Psoas muscle (tissue), 8 donors: Measurements from ENCODE around the gene SORBS1. TPM values are rescaled to one million over a fixed set of nuclear protein-coding genes. Genes with fewer than 3 reads are reported as not detected.

ENCODE experiments used
- ATAC-seq, 4 donors: fragments of 200-7000 bp; cut with Tn5 transposase; one replicate each; pipeline ENCODE4 v1.9.1; 2020; ENCODE audit warnings: moderate library complexity in 3 of 4, mild to moderate bottlenecking in 2 of 4
- DNase-seq, 2 donors: peaks; one replicate each; pipeline ENCODE4 v3.0.0-alpha.2; 2020
- H3K27ac ChIP-seq: fragments of 200-600 bp; one replicate; pipeline ENCODE4 v1.8.0; 2022
- H3K27me3 ChIP-seq, 3 donors: fragments of 200-600 bp in 1 of 3; one replicate each; pipeline versions ENCODE4 v1.6.1 to v1.8.0; 2013 to 2022; ENCODE audit warnings: low read length in 2 of 3, mild to moderate bottlenecking in 2 of 3, moderate library complexity in 1 of 3; ENCODE audit not compliant: insufficient read depth in 3 of 3
- H3K36me3 ChIP-seq, 2 donors: fragments of 200-600 bp in 1 of 2; one replicate each; pipeline versions ENCODE4 v1.6.1 to v1.8.0; 2013 to 2022; ENCODE audit warnings: low read depth in 1 of 2, mild to moderate bottlenecking in 1 of 2, moderate library complexity in 1 of 2; ENCODE audit not compliant: insufficient read depth in 1 of 2
- H3K4me1 ChIP-seq: fragments of 200-600 bp; one replicate; pipeline ENCODE4 v1.8.0; 2022
- H3K4me3 ChIP-seq: fragments of 200-600 bp; one replicate; pipeline ENCODE4 v1.8.0; 2022; ENCODE audit warnings: mild to moderate bottlenecking
- H3K9me3 ChIP-seq: fragments of 200-600 bp; one replicate; pipeline ENCODE4 v1.8.0; 2022
- WGBS, 3 donors: extraction: QIAGEN DNeasy Blood & Tissue Kit; methylation state at CpG; one replicate each; pipeline versions ENCODE4 v1.1.6 to v1.1.7; 2013; 5-methylcytosine and 5-hydroxymethylcytosine counted together
- intact Hi-C, 2 donors: fragments of 100-400 bp; cut with DNase I; formaldehyde crosslinking; loops; one replicate each; pipeline versions ENCODE4 v1.11.0 to v1.14.2; 2022
- polyA plus RNA-seq, 3 donors: library from polyadenylated mRNA; stranded (reverse); fragments of 200-250 nt; gene quantifications; one replicate each; pipeline ENCODE4 v1.2.3, GENCODE V29; 2013
- total RNA-seq, 4 donors: library from RNA; stranded (reverse); fragmentation: NEBNext Ultra II Directional in 2 of 4; extraction: Animal tissue kit (Norgen Biotek cat#: 25700) in 2 of 4; gene quantifications; one replicate each; pipeline versions ENCODE4 v1.2.1 to v1.2.4, GENCODE V29; 2021 to 2023
- TF ChIP-seq, protein P1 (sequence below): fragments of 200-600 bp; IDR thresholded peaks from one replicate; pipeline ENCODE4 v1.8.0; 2022; ENCODE audit warnings: antibody characterized with exemption
- donor health status: healthy with polysubstance abuse.
- donor health status: DM: no; HTN: no; CAD: no; lungs with moderate emphysema.
- donor health status: Bipolar disorder and iron deficiency.
- donor health status: healthy.
- donor health status: DM: yes; HTN: yes; CAD: no.
- donor health status: DM: no; HTN: no; CAD: no.
- donor health status: DM: no; HTN: no; CAD: no.
- donor health status: DM: yes; HTN: yes; CAD: no.

Gene SORBS1
- total and polyA plus RNA-seq, 7 donors, result 17.3 to 306 (median 145) TPM

DNA sequence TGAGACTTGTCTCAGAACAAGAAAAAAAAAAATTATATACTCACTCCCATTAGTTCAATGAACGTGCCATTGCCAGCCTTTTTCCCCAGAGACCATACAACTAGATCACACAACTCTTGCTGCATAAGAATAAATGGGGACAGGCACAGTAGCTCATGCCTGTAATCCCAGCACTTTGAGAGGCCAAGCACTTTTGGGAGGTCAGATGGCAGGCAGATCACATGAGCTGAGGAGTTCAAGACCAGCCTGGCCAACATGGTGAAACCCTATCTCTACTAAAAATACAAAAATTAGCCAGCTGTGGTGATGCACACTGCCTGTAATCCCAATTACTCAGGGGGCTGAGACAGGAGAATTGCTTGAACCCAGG lies 284.0 kb downstream of the SORBS1 start:
- peaks cover 80% of the 10 kb centered on the region for H3K4me1 ChIP-seq
- DNase-seq, result peak; percentile 50 to 78
- no peaks in the 10 kb centered on the region for H3K36me3 ChIP-seq
- no peaks in the 10 kb centered on the region for H3K9me3 ChIP-seq
- no peak overlapping the region for H3K4me3 ChIP-seq
- intact Hi-C loops, result no loop called here
- ATAC-seq, result peak; percentile 32 to 65 (median 54)
- TF ChIP-seq, protein P1, sequence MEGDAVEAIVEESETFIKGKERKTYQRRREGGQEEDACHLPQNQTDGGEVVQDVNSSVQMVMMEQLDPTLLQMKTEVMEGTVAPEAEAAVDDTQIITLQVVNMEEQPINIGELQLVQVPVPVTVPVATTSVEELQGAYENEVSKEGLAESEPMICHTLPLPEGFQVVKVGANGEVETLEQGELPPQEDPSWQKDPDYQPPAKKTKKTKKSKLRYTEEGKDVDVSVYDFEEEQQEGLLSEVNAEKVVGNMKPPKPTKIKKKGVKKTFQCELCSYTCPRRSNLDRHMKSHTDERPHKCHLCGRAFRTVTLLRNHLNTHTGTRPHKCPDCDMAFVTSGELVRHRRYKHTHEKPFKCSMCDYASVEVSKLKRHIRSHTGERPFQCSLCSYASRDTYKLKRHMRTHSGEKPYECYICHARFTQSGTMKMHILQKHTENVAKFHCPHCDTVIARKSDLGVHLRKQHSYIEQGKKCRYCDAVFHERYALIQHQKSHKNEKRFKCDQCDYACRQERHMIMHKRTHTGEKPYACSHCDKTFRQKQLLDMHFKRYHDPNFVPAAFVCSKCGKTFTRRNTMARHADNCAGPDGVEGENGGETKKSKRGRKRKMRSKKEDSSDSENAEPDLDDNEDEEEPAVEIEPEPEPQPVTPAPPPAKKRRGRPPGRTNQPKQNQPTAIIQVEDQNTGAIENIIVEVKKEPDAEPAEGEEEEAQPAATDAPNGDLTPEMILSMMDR, result no peak
- H3K27me3 ChIP-seq, result no peaks in the 10 kb centered on the region
- 15 to 25% (median 18%) methylated on average over 1 of the region's 1 CpG for WGBS, 3 donors
- peak overlapping the region; percentile 70 for H3K27ac ChIP-seq

DNA sequence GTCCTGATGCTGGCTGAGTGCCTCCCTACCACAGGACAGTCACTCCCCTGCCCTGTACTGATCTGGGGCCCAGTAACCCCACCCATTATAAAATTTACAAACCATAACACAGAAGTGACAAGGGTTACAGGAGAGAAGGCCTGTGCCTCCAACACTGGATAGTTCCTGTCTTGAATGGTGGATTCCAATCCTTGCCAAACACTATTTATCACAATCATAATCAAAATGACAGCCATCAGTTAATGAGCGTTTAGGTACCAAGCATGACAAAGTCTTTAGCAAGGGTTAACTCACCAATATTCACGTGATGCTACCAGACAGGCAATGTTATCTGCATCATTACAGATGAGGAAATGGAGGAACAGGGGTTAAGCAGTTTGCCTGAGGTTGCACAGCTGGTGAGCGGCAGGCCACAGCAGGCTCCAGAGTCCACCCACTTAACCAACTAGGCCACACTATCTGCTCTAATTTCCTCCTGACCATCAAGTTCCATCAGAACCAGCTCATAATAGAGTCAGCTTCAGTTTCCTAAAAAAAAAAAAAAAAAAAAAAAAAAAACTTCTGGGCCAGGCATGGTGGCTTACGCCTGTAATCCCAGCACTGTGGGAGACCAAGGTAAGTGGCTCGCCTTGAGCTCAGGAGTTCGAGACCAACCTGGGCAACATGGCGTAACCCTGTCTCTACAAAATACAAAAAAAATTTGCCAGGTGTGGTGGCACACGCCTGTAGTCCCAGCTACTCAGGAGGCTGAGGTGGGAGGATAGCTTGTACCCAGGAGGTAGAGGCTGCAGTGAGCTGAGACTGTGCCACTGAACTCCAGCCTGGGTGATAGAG lies 284.6 kb downstream of the SORBS1 start:
- ATAC-seq (peak; percentile 23 to 52 (median 38)), DNase-seq (no peak)
- Histone ChIP-seq H3K36me3 (no peaks in the 10 kb centered on the region), H3K27me3 (no peaks in the 10 kb centered on the region), H3K4me3 (peak overlapping the region; percentile 12), H3K27ac (peak overlapping the region; percentile 70), H3K4me1 (peaks cover 74% of the 10 kb centered on the region), H3K9me3 (no peaks in the 10 kb centered on the region)
- intact Hi-C loops, result no loop called here
- TF ChIP-seq, protein P1, result no peak
- 73 to 83% (median 80%) methylated on average over 8 of the region's 8 CpGs for WGBS, 3 donors

DNA sequence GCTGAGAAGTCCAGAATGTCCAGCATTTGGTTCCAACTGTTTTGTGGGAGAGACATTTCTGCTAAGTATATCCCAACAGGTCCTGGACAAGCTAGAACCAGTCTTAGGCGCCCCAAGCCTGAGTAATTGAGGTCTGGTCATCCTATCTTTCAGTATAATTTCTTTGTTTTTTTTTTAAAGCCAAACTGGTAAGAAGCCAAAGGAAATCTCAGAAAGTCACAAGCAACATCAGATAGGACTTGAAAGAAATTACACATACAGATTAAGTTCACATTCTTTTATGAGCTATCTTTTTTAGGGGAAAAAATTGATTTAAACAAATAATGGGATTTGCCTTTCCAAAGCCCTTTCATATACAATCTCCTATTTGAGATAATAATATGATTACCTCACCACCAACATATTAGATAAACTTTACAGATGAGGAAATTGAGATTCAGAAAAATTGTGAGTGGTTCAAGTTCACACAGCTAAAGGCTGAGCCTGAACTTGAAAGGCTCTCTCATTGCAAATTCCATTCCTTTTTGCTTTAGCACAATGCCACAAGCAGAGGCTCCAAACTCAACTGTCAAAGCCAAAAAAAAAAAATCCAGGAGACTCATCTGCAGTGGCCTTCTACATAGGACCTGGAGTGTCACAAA lies 285.3 kb downstream of the SORBS1 start:
- peaks cover 0 to 6% of the 10 kb centered on the region in 2 donors for H3K36me3 ChIP-seq
- DNase-seq, result no peak
- TF ChIP-seq, protein P1, result no peak
- peak overlapping the region; percentile 12 for H3K4me3 ChIP-seq
- H3K27me3 ChIP-seq, result no peaks in the 10 kb centered on the region
- intact Hi-C loops, result no loop called here
- no peaks in the 10 kb centered on the region for H3K9me3 ChIP-seq
- peaks cover 67% of the 10 kb centered on the region for H3K4me1 ChIP-seq
- peak overlapping the region; percentile 70 for H3K27ac ChIP-seq
- no peak for ATAC-seq
- 74 to 90% (median 77%) methylated on average over 1 of the region's 1 CpG for WGBS, 3 donors

DNA sequence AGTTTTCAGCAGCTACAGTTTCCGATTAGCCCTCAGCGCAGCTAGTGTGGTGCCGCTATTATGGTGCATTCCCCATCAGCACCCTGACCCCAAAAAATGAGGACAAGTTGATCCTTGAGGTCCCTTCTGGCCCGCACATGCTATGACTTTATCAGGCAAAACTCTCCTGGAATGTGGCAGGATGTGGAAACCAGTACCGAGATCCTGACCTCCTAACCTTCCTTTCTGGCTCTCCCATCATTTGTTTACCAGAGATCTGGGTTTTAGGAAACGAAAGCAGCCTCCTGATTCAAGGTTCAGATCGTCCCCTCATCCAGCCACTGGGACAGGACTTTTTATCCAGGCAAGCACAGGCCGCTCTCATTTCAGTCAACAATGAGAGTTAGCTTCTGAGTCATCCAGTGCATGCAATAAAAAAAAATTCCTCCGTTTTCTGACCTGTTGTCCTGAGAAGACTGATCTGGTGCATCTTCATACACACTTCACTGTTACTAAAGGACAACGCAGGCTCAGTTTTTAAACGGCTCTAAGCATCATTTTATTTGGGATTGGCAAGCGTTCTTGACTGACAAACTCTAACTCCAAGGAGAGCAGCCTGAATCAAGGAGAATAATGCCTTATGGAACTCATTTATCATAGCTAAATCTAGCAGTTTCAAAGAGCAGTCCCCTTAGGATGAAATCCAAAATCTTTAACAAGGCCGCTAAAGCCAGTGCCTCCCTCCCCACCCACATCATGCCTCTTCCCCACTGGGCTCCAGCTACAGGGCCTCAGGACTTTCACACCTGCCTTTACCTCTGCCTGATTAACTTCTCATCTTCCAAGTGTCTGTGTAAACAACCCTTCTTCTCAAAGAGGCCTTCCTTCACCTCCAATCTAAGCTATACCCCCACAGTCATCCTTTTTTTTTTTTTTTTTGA lies 287.5 kb downstream of the SORBS1 start:
- Histone ChIP-seq H3K36me3 (peaks cover 0 to 22% of the 10 kb centered on the region in 2 donors), H3K4me1 (peaks cover 45% of the 10 kb centered on the region), H3K9me3 (no peaks in the 10 kb centered on the region), H3K4me3 (peak overlapping the region; percentile 20), H3K27ac (peak overlapping the region; percentile 70), H3K27me3 (no peaks in the 10 kb centered on the region)
- WGBS, 3 donors, result 44 to 48% (median 46%) methylated on average over 13 of the region's 13 CpGs
- ATAC-seq (peak; percentile 68 to 80 (median 74)), DNase-seq (peak; percentile 49 to 76)
- intact Hi-C loops, result no loop called here
- TF ChIP-seq, protein P1, result no peak
